BJ (cell line): ENCODE results near the gene ENTREP3. TPM values are rescaled to one million over a fixed set of nuclear protein-coding genes. Genes with fewer than 3 reads are reported as not detected.
"Not testable (repeated sequence)": the region's sequence is repeated elsewhere in the genome, so short reads cannot be mapped to it uniquely, and the experiment has no call there.

Experiments used
- CTCF ChIA-PET: fragments of 350-600 bp; formaldehyde crosslinking; extraction: SDS; loops from one replicate; lab custom pipeline; 2021; ENCODE audit warnings: antibody characterized with exemption, inconsistent platforms; lab: Yijun Ruan, JAX
- POLR2A ChIA-PET: fragments of 300-600 bp; sonication (Branson Sonifier 250); formaldehyde crosslinking; extraction: SDS; loops from one replicate; lab custom pipeline; 2021; ENCODE audit warnings: antibody characterized with exemption; lab: Charles Lee
- DNase-seq: peaks from one replicate; pipeline ENCODE4 v3.0.0-alpha.2; 2011; ENCODE audit warnings: low read depth
- H3K27me3 ChIP-seq: 2 replicates; pipeline ENCODE4 v1.6.0; 2011; ENCODE audit warnings: low read length; ENCODE audit not compliant: control insufficient read depth, insufficient read depth
- H3K36me3 ChIP-seq: 2 replicates; pipeline ENCODE4 v1.5.1; 2011; ENCODE audit warnings: low read length; ENCODE audit not compliant: control insufficient read depth, insufficient read depth
- H3K4me3 ChIP-seq: 2 replicates; pipeline ENCODE4 v1.5.1; 2011; ENCODE audit warnings: low read depth, mild to moderate bottlenecking, control low read depth, low read length
- CTCF ChIP-seq: IDR thresholded peaks from 2 replicates; pipeline ENCODE4 v1.5.1; 2011; ENCODE audit warnings: low read depth, mild to moderate bottlenecking, control low read depth, inconsistent platforms, low read length, moderate library complexity; ENCODE audit not compliant: insufficient read depth
- polyA plus RNA-seq: library from polyadenylated mRNA; depleted of rRNA; stranded (reverse); fragments of >200 nt; gene quantifications from 2 replicates; pipeline ENCODE4 v1.2.3, GENCODE V29; 2011

The ENTREP3 gene
- polyA plus RNA-seq, 1 experiment, result 15.7 TPM

GRCh38 chr1:155250633-155251449 is 4.4 kb downstream of the ENTREP3 start:
- ChIA-PET POLR2A (interaction anchor here (0.6 kb wide), 1 partner anchor 22 kb away, joined by 3 read pairs; the partner anchor contains the start of gene CLK2), CTCF (interaction anchor here (0.6 to 5.0 kb wide), 57 partner anchors 10 to 479 kb away, joined by 3 to 54 read pairs (median 5); partner anchors contain the start of genes CLK2, FDPS, KRTCAP2 and MTX1)

DNA sequence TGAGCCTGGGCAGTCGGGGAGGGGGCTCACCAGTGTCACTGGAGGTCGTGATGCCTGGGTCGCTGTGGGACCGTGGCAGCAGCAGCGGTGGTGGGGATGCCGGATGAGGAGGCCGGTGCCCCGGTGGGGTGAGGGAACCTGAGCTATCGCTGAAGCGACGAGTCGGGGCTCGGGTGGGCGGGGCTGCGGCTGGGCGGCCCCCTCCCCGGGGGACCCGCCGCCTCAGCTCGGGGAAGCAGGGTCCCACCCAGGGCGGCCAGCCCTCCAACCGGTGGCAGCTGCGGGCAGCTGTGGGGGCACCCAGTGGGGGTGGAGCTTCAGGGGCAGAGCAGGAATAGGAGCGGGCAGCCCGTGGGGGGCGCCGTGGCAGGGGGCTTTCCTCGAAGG is 5.0 kb downstream of the ENTREP3 start:
- Histone ChIP-seq H3K36me3 (peaks cover 17% of the 10 kb centered on the region), H3K27me3 (no peaks in the 10 kb centered on the region), H3K4me3 (no peak overlapping the region)
- CTCF ChIA-PET, result interaction anchor here (0.6 to 5.0 kb wide), 43 partner anchors 9 to 480 kb away, joined by 3 to 54 read pairs (median 8); partner anchors contain the start of genes CLK2, FDPS, MTX1 and PKLR
- no peak for TF ChIP-seq CTCF
- POLR2A ChIA-PET, result interaction anchor here (0.6 kb wide), 1 partner anchor 23 kb away, joined by 3 read pairs; the partner anchor contains the start of gene CLK2
- DNase-seq, result no peak

More at GRCh38 chr1:155250633-155251449, 4.4 kb downstream of the ENTREP3 start:
- H3K27me3 ChIP-seq, result no peaks in the 10 kb centered on the region
- no peak overlapping the region for H3K4me3 ChIP-seq
- H3K36me3 ChIP-seq, result peaks cover 17% of the 10 kb centered on the region
- no peak for DNase-seq
- TF ChIP-seq CTCF, result peak; percentile 100

DNA sequence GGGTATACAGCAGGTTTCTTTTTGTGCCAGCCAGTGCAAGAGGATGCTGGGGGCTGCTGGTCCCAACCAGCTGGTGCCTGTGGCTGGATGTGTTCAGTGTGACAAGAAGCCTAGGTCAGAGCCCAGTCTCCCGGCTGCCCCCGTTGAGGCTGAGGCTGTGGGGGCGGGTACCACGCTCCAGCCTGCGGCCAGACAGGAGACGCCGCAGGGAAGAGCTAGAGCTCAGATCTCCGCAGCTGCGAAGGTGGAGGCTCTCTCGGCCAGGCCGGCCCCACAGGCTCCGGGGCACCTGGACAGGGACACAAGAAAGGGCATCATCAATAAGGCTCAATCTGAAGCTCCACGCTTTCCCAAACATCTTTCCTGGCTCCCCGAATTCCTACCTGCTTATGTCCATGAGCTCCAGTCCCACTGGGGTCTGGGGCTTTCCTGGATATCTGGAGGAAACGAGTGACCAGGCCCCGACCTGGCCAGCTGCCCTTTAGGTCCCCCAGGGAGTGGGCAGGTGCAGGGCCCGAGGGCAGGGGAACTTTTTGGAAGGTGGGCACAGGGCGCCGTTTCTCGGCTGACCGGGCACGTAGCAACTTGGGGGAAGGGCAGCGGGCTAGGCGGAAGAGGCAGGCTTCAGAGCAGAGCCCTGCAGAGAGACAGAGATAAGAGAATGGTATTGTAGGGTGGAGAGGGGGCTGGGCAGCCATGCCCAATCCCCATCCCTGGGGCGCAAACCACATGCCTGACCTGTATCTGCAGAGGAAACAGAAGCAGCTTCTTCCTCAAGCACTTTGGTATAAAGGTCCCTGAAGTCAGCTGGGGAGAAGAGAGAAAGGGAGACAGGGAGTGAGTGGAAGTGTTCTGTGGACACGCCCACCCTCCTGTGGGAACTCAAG is 7.4 kb downstream of the ENTREP3 start:
- peaks cover 17% of the 10 kb centered on the region for H3K36me3 ChIP-seq
- no peak for DNase-seq
- no peak for TF ChIP-seq CTCF
- CTCF ChIA-PET, result interaction anchor here (0.9 to 5.0 kb wide), 7 partner anchors 18 to 401 kb away, joined by 3 to 54 read pairs (median 5); partner anchors contain the start of genes MTX1, RUSC1 and THBS3
- POLR2A ChIA-PET, result no interaction called here
- H3K4me3 ChIP-seq, result no peak overlapping the region
- no peaks in the 10 kb centered on the region for H3K27me3 ChIP-seq

DNA sequence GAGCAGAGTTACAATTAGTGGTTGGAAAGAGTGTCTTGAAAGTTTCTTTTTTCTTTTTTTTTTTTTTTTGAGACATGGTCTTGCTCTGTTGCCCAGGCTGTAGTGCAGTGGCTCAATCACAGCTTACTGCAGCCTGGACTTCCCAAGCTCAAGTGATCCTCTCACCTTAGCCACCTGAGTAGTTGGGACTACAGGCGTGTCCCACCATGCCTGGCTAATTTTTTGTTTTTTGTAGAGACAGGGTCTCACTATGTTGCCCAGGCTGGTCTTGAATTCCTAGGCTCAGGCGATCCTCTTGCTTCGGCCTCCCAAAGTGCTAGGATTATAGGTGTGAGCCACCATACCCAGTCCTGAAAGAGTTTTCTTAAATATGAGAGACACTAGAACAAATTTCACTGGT is 8.5 kb downstream of the ENTREP3 start:
- DNase-seq, H3K4me3 ChIP-seq, POLR2A ChIA-PET, H3K27me3 ChIP-seq: not testable (repeated sequence)
- CTCF ChIA-PET, result interaction anchor here (1.4 kb wide), 1 partner anchor 402 kb away, joined by 5 read pairs; no protein-coding TSS in a partner anchor
- H3K36me3 ChIP-seq, result peaks cover 17% of the 10 kb centered on the region

- TF ChIP-seq CTCF, result no peak
- no peak for DNase-seq
- peaks cover 12% of the 10 kb centered on the region for H3K36me3 ChIP-seq
- POLR2A ChIA-PET, result no interaction called here
- no peaks in the 10 kb centered on the region for H3K27me3 ChIP-seq
- CTCF ChIA-PET, result interaction anchor here (0.9 to 2.0 kb wide), 5 partner anchors 18 to 346 kb away, joined by 3 to 10 read pairs (median 5); partner anchors contain the start of genes KRTCAP2 and TRIM46
- H3K4me3 ChIP-seq, result peak overlapping the region; percentile 53
These were observed 10.1 kb downstream of the ENTREP3 start for GRCh38 chr1:155245163-155245524.
